Activated CD4-positive, alpha-beta memory T cell treated with anti-CD3 and anti-CD28 coated beads for 36 hours (primary cell): ENCODE measurements around the gene MYO15B. TPM values are rescaled to one million over a fixed set of nuclear protein-coding genes. Genes with fewer than 3 reads are reported as not detected.

Experiments used
- CTCF ChIA-PET: fragments of 350-600 bp; sonication (Branson Sonifier 250); formaldehyde crosslinking; loops from one replicate; lab custom pipeline; 2021; ENCODE audit warnings: antibody characterized with exemption, inconsistent platforms; lab: Charles Lee
- POLR2A ChIA-PET: fragments of 350-600 bp; sonication (Branson Sonifier 250); formaldehyde crosslinking; loops from one replicate; lab custom pipeline; 2021; ENCODE audit warnings: antibody characterized with exemption; lab: Charles Lee
- DNase-seq: peaks from one replicate; pipeline ENCODE4 v3.0.0-alpha.2; 2020
- H3K27ac Mint-ChIP-seq: one replicate; pipeline ENCODE4 v1.8.0; 2021; ENCODE audit warnings: mixed read lengths
- H3K27me3 Mint-ChIP-seq: one replicate; pipeline ENCODE4 v1.8.0; 2021; ENCODE audit warnings: mixed read lengths
- H3K36me3 Mint-ChIP-seq: one replicate; pipeline ENCODE4 v1.8.0; 2021; ENCODE audit warnings: mixed read lengths
- H3K4me1 Mint-ChIP-seq: one replicate; pipeline ENCODE4 v1.8.0; 2021; ENCODE audit warnings: low read depth, mixed read lengths
- H3K4me3 Mint-ChIP-seq: one replicate; pipeline ENCODE4 v1.8.0; 2021; ENCODE audit warnings: mild to moderate bottlenecking, mixed read lengths
- H3K9me3 Mint-ChIP-seq: one replicate; pipeline ENCODE4 v1.8.0; 2021; ENCODE audit warnings: mixed read lengths
- intact Hi-C: fragments of 100-400 bp; cut with micrococcal nuclease; formaldehyde crosslinking; loops from one replicate; pipeline ENCODE4 v1.15.1; 2023
- total RNA-seq, 2 experiments: library from RNA; stranded (reverse); gene quantifications; one replicate each; pipeline ENCODE4 v1.2.3, GENCODE V29; 2021

The MYO15B gene
- total RNA-seq, 2 experiments from 2014 or later: 16.8 to 20.5 TPM

DNA sequence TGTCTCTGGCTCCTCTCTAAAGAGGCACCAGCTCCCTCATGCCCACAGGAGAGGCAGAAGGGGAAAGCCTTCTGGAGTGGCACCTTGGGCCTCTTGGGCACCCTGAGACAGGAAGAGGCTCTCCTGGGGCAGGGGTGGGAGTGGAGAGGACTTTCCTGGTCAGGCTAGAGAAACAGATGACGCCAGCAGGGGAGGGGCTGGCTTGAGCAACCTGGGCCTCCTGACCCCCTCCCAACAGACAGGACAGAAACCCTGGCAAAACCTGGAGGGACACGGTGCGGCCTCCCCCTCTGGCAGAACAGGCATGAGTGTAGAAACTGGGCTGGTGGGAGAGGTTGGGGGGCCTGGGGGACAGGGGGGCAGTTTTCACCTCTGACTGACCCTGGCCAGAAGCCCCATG lies 51.7 kb downstream of the MYO15B start:
- Mint-ChIP-seq H3K9me3 (no peaks in the 10 kb centered on the region), H3K27ac (no peak overlapping the region), H3K36me3 (no peaks in the 10 kb centered on the region), H3K27me3 (no peaks in the 10 kb centered on the region), H3K4me3 (no peak overlapping the region), H3K4me1 (no peaks in the 10 kb centered on the region)
- ChIA-PET POLR2A (no interaction called here), CTCF (interaction anchor here (19.5 kb wide), 1 partner anchor 110 kb away, joined by 438 read pairs; no protein-coding TSS in a partner anchor)
- no peak for DNase-seq
- intact Hi-C loops: no loop called here

- intact Hi-C loops: no loop called here
- no peak for DNase-seq
- ChIA-PET POLR2A (no interaction called here), CTCF (interaction anchor here (19.5 kb wide), 1 partner anchor 109 kb away, joined by 438 read pairs; no protein-coding TSS in a partner anchor)
- Mint-ChIP-seq H3K9me3 (no peaks in the 10 kb centered on the region), H3K27me3 (no peaks in the 10 kb centered on the region), H3K36me3 (no peaks in the 10 kb centered on the region), H3K4me1 (no peaks in the 10 kb centered on the region), H3K4me3 (no peak overlapping the region), H3K27ac (no peak overlapping the region)
These were observed 52.4 kb downstream of the MYO15B start for GRCh38 chr17:75639771-75640555.

DNA sequence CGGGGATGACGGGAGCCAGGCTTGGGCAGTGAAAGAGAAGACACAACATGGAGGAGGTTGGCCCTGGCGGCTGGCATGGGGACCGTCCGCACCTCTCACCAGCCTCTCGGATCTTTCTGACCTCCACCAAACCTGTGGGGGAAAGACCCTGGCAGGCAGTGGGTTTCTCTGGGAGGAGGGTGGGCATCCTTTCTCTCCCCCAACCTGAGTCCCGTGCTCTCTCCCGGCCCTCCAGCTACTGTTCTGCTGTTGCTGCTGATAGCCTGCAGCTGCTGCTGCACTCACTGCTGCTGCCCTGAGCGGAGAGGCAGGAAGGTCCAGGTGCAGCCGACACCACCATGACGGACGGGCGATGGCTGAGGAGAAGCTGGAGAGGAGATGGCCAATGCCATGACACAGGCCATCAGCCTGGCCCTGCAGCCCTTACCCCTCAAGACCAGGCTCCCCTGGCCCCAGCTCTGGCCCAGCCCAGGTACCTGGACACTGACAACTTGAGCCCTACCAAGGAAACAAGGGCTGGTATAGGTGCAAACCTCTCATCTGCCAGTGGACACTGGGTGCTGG lies 53.0 kb downstream of the MYO15B start:
- intact Hi-C loops: no loop called here
- Mint-ChIP-seq H3K36me3 (no peaks in the 10 kb centered on the region), H3K4me3 (no peak overlapping the region), H3K9me3 (no peaks in the 10 kb centered on the region), H3K4me1 (no peaks in the 10 kb centered on the region), H3K27ac (no peak overlapping the region), H3K27me3 (no peaks in the 10 kb centered on the region)
- CTCF ChIA-PET: interaction anchor here (1.0 to 19.5 kb wide), 3 partner anchors 8 to 108 kb away, joined by 4 to 438 read pairs (median 69); partner anchors contain the start of gene SMIM5
- POLR2A ChIA-PET: no interaction called here
- DNase-seq: no peak

DNA sequence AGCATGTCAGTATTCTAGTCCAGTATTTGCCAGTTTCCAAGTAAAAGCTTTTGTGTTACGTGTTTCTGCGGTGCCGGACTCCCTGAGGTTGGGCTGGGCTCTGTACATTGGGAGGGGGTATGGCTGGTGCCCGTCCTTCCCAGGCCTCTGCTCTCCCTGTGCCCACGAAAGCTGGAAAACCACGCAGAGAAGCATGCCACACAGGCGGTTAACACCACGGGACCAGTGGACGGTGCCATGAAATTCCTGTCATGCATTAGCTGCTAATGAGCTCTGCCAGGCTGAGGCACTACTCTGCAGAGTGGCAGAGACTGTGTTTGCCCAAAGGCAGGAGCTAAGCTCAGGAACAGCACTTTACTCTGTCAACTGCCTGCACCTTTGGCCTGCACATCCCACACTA lies 53.7 kb downstream of the MYO15B start:
- ChIA-PET CTCF (interaction anchor here (1.0 to 19.5 kb wide), 4 partner anchors 9 to 108 kb away, joined by 4 to 438 read pairs (median 37); partner anchors contain the start of gene SMIM5), POLR2A (interaction anchor here (1.1 kb wide), 1 partner anchor 16 kb away, joined by 3 read pairs; no protein-coding TSS in a partner anchor)
- no peaks in the 10 kb centered on the region for H3K9me3 Mint-ChIP-seq
- no peaks in the 10 kb centered on the region for H3K27me3 Mint-ChIP-seq
- H3K36me3 Mint-ChIP-seq: no peaks in the 10 kb centered on the region
- no peak overlapping the region for H3K4me3 Mint-ChIP-seq
- H3K4me1 Mint-ChIP-seq: peaks cover 5% of the 10 kb centered on the region
- H3K27ac Mint-ChIP-seq: no peak overlapping the region
- intact Hi-C loops: no loop called here
- DNase-seq: no peak

DNA sequence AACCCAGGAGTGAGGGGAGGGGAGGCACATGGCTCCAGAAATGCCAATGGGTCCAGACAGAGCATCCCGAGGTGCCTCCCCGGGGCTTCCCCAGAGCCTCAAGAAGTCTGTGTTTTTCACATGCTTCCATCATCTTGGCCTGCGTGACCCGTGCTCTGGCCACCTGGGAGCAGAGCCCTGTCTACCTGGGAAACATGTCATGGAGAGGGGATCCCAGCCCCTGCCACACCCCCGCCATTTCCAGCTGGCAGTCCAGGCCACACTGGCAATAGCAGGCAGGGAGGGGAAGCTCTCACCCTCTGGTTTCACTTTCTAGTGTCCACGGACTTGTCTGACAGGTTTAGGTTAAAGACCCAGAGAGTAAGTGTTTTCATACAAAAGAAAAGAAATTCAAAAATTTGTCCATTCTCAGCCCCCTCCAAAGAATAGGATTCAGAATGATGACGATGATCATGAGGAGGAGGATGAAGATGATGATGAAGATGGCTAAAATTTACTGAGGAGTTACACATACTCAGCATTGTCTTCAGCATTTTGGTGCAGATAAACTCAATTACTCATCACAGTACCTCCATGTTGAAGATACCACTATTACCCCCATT lies 54.7 kb downstream of the MYO15B start:
- Mint-ChIP-seq H3K4me1 (peaks cover 5% of the 10 kb centered on the region), H3K9me3 (no peaks in the 10 kb centered on the region), H3K27ac (no peak overlapping the region), H3K27me3 (no peaks in the 10 kb centered on the region), H3K4me3 (no peak overlapping the region), H3K36me3 (no peaks in the 10 kb centered on the region)
- intact Hi-C loops: no loop called here
- POLR2A ChIA-PET: interaction anchor here (1.1 kb wide), 1 partner anchor 17 kb away, joined by 3 read pairs; no protein-coding TSS in a partner anchor
- DNase-seq: no peak
- CTCF ChIA-PET: interaction anchor here (1.1 to 19.5 kb wide), 3 partner anchors 9 to 107 kb away, joined by 5 to 438 read pairs (median 69); partner anchors contain the start of gene SMIM5

DNA sequence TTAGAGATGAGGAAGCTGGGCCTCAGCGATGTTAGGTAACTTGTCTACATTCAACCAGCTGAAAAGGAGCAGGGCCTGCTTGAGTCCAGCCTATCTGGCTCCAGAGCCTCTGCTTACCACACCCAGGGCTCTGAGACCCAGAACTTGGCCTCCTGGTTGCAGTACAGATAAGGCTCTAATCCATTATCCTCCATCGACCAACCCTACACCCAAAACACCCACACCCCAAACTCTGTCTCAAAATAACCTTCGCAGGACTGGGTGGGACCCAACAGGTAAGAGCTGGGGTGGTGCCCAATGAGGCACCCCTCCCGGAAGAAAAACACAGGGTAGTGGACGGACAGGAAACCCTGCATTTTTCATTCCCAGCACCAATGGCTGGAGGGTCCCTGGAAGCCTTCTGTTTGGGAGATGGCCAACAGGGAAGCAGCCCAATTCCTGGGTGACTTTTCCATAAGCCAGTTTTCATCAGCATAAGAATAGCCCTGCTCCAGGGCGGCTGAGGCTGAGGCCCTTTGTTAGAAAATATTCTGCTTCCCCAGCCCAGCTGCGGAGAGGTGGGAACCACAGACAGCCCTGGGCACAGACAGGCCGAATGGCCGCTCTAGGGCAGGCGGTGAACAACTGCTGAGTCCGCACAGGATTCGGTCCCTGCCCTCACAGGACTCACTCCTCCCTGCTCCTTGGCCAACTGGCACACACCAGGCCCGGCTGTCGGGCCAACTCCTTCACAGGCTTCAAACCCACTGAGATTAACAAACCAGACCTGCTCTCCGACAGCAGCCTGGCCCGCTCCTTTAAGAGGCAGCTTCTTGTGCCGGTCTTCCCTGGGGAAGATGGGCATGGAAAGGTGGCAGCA lies 55.4 kb downstream of the MYO15B start:
- Mint-ChIP-seq H3K4me3 (no peak overlapping the region), H3K27ac (no peak overlapping the region), H3K36me3 (no peaks in the 10 kb centered on the region), H3K4me1 (peaks cover 5% of the 10 kb centered on the region), H3K27me3 (no peaks in the 10 kb centered on the region), H3K9me3 (no peaks in the 10 kb centered on the region)
- DNase-seq: no peak
- ChIA-PET CTCF (interaction anchor here (7.7 to 19.5 kb wide), 2 partner anchors 10 to 106 kb away, joined by 69 to 438 read pairs; partner anchors contain the start of gene SMIM5), POLR2A (no interaction called here)
- intact Hi-C loops: no loop called here

DNA sequence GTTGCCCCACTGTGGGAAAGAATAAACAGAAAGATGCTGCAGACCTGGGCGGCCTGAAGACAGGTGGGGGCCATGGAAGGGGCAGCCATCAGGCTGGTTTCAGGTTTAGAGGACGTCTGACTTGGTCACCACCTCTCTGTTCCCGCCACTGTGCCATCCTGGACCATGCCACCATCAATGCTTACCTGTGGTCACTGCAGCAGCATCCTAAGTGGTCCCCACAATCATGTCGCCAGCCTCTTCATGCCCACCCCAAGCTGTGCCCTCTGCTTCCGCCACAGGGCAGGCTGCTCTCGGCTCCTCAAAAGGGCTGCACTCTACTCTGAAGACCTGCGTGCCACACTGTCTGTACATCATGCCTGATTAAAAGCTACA lies 56.0 kb downstream of the MYO15B start:
- peaks cover 5% of the 10 kb centered on the region for H3K4me1 Mint-ChIP-seq
- DNase-seq: no peak
- CTCF ChIA-PET: interaction anchor here (7.7 to 19.5 kb wide), 2 partner anchors 11 to 105 kb away, joined by 69 to 438 read pairs; partner anchors contain the start of gene SMIM5
- intact Hi-C loops: no loop called here
- H3K27ac Mint-ChIP-seq: no peak overlapping the region
- no peaks in the 10 kb centered on the region for H3K36me3 Mint-ChIP-seq
- H3K27me3 Mint-ChIP-seq: no peaks in the 10 kb centered on the region
- no peaks in the 10 kb centered on the region for H3K9me3 Mint-ChIP-seq
- no peak overlapping the region for H3K4me3 Mint-ChIP-seq
- POLR2A ChIA-PET: interaction anchor here (0.6 kb wide), 1 partner anchor 211 kb away, joined by 3 read pairs; no protein-coding TSS in a partner anchor

- intact Hi-C loops: no loop called here
- ChIA-PET CTCF (interaction anchor here (1.2 to 19.5 kb wide), 3 partner anchors 13 to 103 kb away, joined by 4 to 438 read pairs (median 69); partner anchors contain the start of gene SMIM5), POLR2A (no interaction called here)
- DNase-seq: no peak
- Mint-ChIP-seq H3K27me3 (no peaks in the 10 kb centered on the region), H3K36me3 (peaks cover 4% of the 10 kb centered on the region), H3K9me3 (no peaks in the 10 kb centered on the region), H3K4me3 (no peak overlapping the region), H3K4me1 (peaks cover 5% of the 10 kb centered on the region), H3K27ac (no peak overlapping the region)
These were observed 57.9 kb downstream of the MYO15B start for GRCh38 chr17:75645501-75645888.

DNA sequence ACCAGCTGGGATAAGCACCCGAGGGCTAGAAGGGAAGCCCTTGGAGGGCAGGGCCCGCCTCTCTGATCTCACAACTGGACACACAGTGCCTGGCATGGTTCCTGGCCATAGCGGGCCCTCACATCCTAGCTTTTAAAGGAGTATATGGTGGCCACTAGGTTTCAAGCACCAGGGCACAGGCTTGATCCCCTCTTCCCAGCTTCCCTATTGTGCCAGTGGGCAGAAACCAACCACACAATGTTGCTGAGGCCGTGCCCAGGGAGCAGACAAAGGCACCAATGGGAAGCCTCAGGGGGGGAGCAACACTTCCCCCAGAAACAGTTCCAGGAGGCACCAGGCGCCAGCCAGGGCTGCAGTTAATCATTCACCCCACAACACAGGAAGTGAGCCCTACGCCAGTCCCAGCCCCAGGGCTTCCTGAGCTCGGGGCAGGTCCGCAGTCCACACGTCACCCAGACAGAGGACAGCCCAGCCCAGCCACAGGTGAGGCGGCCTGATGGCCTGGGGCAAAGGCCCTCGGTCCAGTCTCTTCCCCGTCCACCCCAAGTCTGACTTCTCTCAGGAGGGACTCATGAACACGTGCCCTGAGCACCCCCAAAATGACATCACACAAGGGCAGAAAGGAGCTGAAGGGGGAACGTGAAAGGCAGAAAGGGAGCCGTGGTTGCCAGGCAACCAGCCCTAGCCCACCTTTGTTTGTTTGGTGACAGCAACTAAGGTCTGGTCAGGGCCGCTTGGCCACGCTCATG lies 58.5 kb downstream of the MYO15B start:
- Mint-ChIP-seq H3K36me3 (peaks cover 6% of the 10 kb centered on the region), H3K27me3 (no peaks in the 10 kb centered on the region), H3K27ac (no peak overlapping the region), H3K4me1 (peaks cover 5% of the 10 kb centered on the region), H3K4me3 (no peak overlapping the region), H3K9me3 (no peaks in the 10 kb centered on the region)
- peak; percentile 15 for DNase-seq
- intact Hi-C loops: no loop called here
- POLR2A ChIA-PET: no interaction called here
- CTCF ChIA-PET: interaction anchor here (1.1 to 19.5 kb wide), 3 partner anchors 13 to 103 kb away, joined by 3 to 438 read pairs (median 69); partner anchors contain the start of gene SMIM5

GRCh38 chr17:75646638-75646992 lies 59.0 kb downstream of the MYO15B start:
- intact Hi-C loops: no loop called here
- Mint-ChIP-seq H3K27ac (no peak overlapping the region), H3K4me3 (no peak overlapping the region), H3K9me3 (no peaks in the 10 kb centered on the region), H3K36me3 (peaks cover 6% of the 10 kb centered on the region), H3K4me1 (peaks cover 5% of the 10 kb centered on the region), H3K27me3 (no peaks in the 10 kb centered on the region)
- no peak for DNase-seq
- POLR2A ChIA-PET: no interaction called here
- CTCF ChIA-PET: interaction anchor here (1.1 to 19.5 kb wide), 3 partner anchors 14 to 102 kb away, joined by 3 to 438 read pairs (median 69); partner anchors contain the start of gene SMIM5
